ENCODE results near the gene LCN1. TPM values are rescaled to one million over a fixed set of nuclear protein-coding genes. Genes with fewer than 3 reads are reported as not detected.
A peak's percentile ranks its signal among the peaks of the same experiment; 100 is the strongest.

The LCN1 gene
- total and polyA plus RNA-seq, 5 experiments from 2014 or later = not detected

- POLR2A ChIA-PET = no interaction called here
- H3K27ac Mint-ChIP-seq = no peak overlapping the region
- H3K9me3 Mint-ChIP-seq = no peaks in the 10 kb centered on the region
Observed at GRCh38 chr9:135491764-135492163, 29.5 kb upstream of the LCN1 start.

GRCh38 chr9:135492886-135493669 lies 28.2 kb upstream of the LCN1 start:
- POLR2A ChIA-PET = no interaction called here
- no peaks in the 10 kb centered on the region for H3K9me3 Mint-ChIP-seq
- no peaks in the 10 kb centered on the region for H3K4me1 Mint-ChIP-seq
- DNase-seq (no peak), ATAC-seq (no peak)
- H3K27ac Mint-ChIP-seq = no peak overlapping the region
- no peaks in the 10 kb centered on the region for H3K36me3 Mint-ChIP-seq
- H3K4me3 Mint-ChIP-seq = no peak overlapping the region
- peaks cover 0 to 11% (median 8%) of the 10 kb centered on the region in 5 donors for H3K27me3 Mint-ChIP-seq

More at GRCh38 chr9:135491764-135492163, 29.5 kb upstream of the LCN1 start:
- no peak for ATAC-seq
- DNase-seq = no peak
- no peaks in the 10 kb centered on the region for H3K36me3 Mint-ChIP-seq
- H3K4me3 Mint-ChIP-seq = no peak overlapping the region
- H3K4me1 Mint-ChIP-seq = no peaks in the 10 kb centered on the region
- peaks cover 0 to 11% (median 6%) of the 10 kb centered on the region in 5 donors for H3K27me3 Mint-ChIP-seq

GRCh38 chr9:135494791-135495559 lies 26.3 kb upstream of the LCN1 start:
- Mint-ChIP-seq H3K4me3 (no peak overlapping the region), H3K36me3 (no peaks in the 10 kb centered on the region), H3K27me3 (peaks cover 0 to 11% (median 9%) of the 10 kb centered on the region in 5 donors), H3K4me1 (peaks cover 2 to 8% (median 5%) of the 10 kb centered on the region in 4 donors), H3K9me3 (no peaks in the 10 kb centered on the region), H3K27ac (no peak overlapping the region)
- POLR2A ChIA-PET = no interaction called here
- DNase-seq = no peak
- ATAC-seq = no peak

- Mint-ChIP-seq H3K9me3 (no peaks in the 10 kb centered on the region), H3K36me3 (peaks cover 0 to 11% (median 3%) of the 10 kb centered on the region in 3 donors), H3K27me3 (peaks cover 0 to 6% (median 5%) of the 10 kb centered on the region in 5 donors), H3K27ac (no peak overlapping the region), H3K4me3 (peak overlapping the region in 9 of 10 donors; percentile 71 to 96 (median 86)), H3K4me1 (peaks cover 9 to 28% (median 26%) of the 10 kb centered on the region in 4 donors)
- POLR2A ChIA-PET = interaction anchor here (0.9 kb wide), 1 partner anchor 17 kb away, joined by 4 read pairs; no protein-coding TSS in a partner anchor
- ATAC-seq (no peak), DNase-seq (no peak)
Observed at GRCh38 chr9:135498381-135499126, 22.7 kb upstream of the LCN1 start.

DNA sequence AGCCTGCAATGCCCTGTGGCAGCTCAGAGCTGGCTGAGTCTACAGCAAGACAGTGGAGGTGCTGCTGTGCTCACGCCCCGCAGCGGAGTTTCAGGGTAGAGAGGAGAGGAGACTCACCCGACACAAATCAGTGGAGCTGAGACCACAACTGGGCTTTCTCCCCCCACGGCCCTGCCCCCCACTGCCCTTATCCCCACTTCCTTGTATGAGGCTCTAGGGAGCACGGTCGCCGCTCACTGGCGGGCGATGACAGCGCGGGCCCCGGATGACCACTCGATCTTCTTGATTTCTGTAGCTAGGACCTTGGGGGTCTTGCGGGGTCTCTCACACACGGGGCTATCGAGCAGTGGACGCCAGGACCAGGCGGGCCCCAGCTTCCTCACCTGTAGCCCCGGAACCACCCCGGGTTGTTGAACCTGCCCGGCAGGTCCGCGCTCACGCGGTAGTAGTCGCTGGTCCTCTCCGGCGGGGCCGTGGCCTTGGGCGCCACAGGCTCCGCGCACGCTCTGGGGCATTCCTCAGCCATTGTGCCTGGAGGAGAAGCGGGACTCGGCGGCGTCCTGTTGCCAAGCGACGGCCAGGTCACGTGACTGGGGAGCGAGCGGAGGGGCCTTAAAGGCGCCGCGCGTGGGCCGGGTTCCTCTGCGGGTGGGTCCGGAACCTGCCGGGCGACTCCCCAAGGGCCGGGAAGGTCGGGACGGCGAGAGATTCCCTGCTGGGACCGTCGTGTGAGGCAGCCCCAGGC lies 21.7 kb upstream of the LCN1 start:
- Mint-ChIP-seq H3K4me1 (peaks cover 11 to 30% (median 29%) of the 10 kb centered on the region in 4 donors), H3K27ac (peak overlapping the region in 6 of 10 donors; percentile 49 to 70 (median 61)), H3K36me3 (peaks cover 0 to 21% (median 8%) of the 10 kb centered on the region in 3 donors), H3K4me3 (peak overlapping the region; percentile 71 to 96 (median 88)), H3K9me3 (no peaks in the 10 kb centered on the region), H3K27me3 (peaks cover 0 to 6% (median 5%) of the 10 kb centered on the region in 5 donors)
- POLR2A ChIA-PET = interaction anchor here (0.9 kb wide), 1 partner anchor 18 kb away, joined by 4 read pairs; no protein-coding TSS in a partner anchor
- ATAC-seq (peak; percentile 54 to 67), DNase-seq (peak; percentile 74 to 94 (median 85))

- H3K27ac Mint-ChIP-seq = peak overlapping the region in 8 of 10 donors; percentile 9 to 95 (median 44)
- ATAC-seq = peak; percentile 15 to 35
- peak overlapping the region; percentile 85 to 96 (median 92) for H3K4me3 Mint-ChIP-seq
- POLR2A ChIA-PET = no interaction called here
- peaks cover 12 to 35% (median 33%) of the 10 kb centered on the region in 4 donors for H3K4me1 Mint-ChIP-seq
- peaks cover 0 to 27% (median 10%) of the 10 kb centered on the region in 3 donors for H3K36me3 Mint-ChIP-seq
- H3K27me3 Mint-ChIP-seq = peaks cover 0 to 5% (median 2%) of the 10 kb centered on the region in 5 donors
- no peaks in the 10 kb centered on the region for H3K9me3 Mint-ChIP-seq
- no peak for DNase-seq
Observed at GRCh38 chr9:135500071-135500524, 21.1 kb upstream of the LCN1 start.

DNA sequence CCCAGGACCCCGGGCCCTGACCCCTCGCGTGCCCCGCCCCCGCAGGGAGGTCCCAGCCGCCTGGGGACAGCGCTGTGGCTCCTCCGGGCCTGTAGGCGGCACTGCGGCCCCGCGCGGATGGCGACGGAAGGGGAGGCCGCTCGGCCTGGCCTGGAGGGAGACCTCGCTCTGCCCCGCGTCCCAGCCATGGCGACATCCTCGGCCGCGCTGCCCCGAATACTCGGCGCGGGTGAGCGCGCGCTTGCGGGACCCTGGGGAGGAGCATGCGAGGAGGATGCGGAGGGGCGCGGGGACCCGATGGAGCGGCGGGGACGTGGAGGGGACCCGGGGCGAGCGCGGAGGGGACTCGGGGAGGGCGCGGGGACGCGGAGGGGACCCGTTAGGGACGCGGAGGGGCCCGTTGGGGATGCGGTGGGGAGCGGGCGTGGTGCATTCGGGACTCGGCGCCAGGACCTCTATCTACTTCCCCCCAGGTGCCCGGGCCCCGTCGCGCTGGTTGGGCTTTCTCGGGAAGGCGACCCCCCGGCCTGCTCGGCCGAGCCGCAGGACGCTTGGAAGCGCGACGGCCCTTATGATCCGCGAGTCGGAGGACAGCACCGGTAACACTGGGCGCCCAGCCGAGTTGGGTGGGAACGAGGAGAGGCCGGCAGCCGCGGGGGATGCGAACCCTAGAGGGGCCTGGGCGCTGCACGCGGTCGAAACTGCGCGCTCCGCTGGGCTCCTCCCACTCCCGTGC lies 20.5 kb upstream of the LCN1 start, which contains the start of gene MRPS2:
Gene MRPS2 (plus strand): TSS at position 158 of the 736 bp plus-strand sequence. CDS start 29 bp downstream, at position 187.
- Mint-ChIP-seq H3K27me3 (peaks cover 0 to 5% (median 0%) of the 10 kb centered on the region in 5 donors), H3K4me1 (peaks cover 13 to 37% (median 34%) of the 10 kb centered on the region in 4 donors), H3K4me3 (peak within 1 kb of the TSS; percentile 85 to 96 (median 92)), H3K36me3 (peaks cover 0 to 30% (median 10%) of the 10 kb centered on the region in 3 donors), H3K27ac (peak within 1 kb of the TSS; percentile 64 to 95 (median 90)), H3K9me3 (no peaks in the 10 kb centered on the region)
- ATAC-seq (peak; percentile 92 to 93), DNase-seq (peak; percentile 66 to 88 (median 82))
- POLR2A ChIA-PET = no interaction called here

GRCh38 chr9:135501261-135502167 lies 19.7 kb upstream of the LCN1 start:
- H3K4me3 Mint-ChIP-seq = peak overlapping the region; percentile 78 to 96 (median 92)
- DNase-seq = peak in 3 of 10 donors; percentile 4 to 20 (median 9)
- peaks cover 0 to 30% (median 10%) of the 10 kb centered on the region in 3 donors for H3K36me3 Mint-ChIP-seq
- POLR2A ChIA-PET = no interaction called here
- peaks cover 13 to 37% (median 34%) of the 10 kb centered on the region in 4 donors for H3K4me1 Mint-ChIP-seq
- peaks cover 0 to 5% (median 0%) of the 10 kb centered on the region in 5 donors for H3K27me3 Mint-ChIP-seq
- peak overlapping the region in 8 of 10 donors; percentile 56 to 87 (median 73) for H3K27ac Mint-ChIP-seq
- ATAC-seq = no peak
- no peaks in the 10 kb centered on the region for H3K9me3 Mint-ChIP-seq

DNA sequence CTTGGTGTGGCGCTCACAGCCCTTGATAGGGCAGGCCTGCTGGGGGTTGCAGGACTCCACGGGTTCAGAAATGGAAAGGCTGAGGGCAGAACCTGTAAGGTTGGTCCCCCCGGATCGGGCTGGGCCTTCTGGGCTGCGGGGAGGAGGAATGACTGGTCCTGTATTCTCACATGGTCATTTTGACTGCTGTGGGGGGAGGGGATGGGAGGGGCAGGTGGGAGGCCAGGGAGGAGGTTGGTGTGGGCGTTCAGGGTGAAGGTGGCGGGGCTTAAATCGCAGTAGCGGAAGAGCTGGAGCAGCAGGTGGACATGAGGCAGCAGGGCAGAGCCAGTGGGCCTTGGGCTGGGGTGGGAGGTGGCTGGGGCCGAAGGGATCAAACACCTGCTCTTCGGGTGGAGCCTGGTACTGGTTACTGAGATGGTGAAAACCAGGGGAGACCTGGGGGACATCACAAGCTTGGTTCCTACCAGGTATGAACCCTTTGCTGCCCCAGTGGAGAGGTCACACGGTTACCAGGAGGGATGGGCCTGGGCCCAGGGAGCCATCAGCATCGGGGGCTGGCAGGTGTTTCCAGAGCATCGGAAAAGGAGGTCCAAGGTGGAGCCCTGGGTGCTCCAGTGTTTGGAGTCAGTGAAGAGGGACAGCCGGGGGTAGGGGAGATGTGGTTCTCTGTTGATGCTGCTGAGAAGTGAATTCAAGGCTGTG lies 18.9 kb upstream of the LCN1 start:
- peaks cover 0 to 5% (median 0%) of the 10 kb centered on the region in 5 donors for H3K27me3 Mint-ChIP-seq
- H3K27ac Mint-ChIP-seq = peak overlapping the region in 7 of 10 donors; percentile 44 to 87 (median 74)
- ATAC-seq (no peak), DNase-seq (no peak)
- POLR2A ChIA-PET = no interaction called here
- peak overlapping the region; percentile 78 to 96 (median 89) for H3K4me3 Mint-ChIP-seq
- H3K36me3 Mint-ChIP-seq = peaks cover 0 to 33% (median 10%) of the 10 kb centered on the region in 3 donors
- peaks cover 0 to 2% (median 0%) of the 10 kb centered on the region in 9 donors for H3K9me3 Mint-ChIP-seq
- peaks cover 13 to 37% (median 34%) of the 10 kb centered on the region in 4 donors for H3K4me1 Mint-ChIP-seq
